GM19023 (cell line): ENCODE data around the gene GSK3A.
A peak's percentile ranks its signal among the peaks of the same experiment; 100 is the strongest.

ENCODE experiments used
- ATAC-seq: cut with Tn5 transposase; IDR thresholded peaks from one replicate; pipeline ENCODE4 v1.9.1; 2021; ENCODE audit warnings: mild to moderate bottlenecking, moderate library complexity; ENCODE audit not compliant: unreplicated experiment

GSK3A gene

DNA sequence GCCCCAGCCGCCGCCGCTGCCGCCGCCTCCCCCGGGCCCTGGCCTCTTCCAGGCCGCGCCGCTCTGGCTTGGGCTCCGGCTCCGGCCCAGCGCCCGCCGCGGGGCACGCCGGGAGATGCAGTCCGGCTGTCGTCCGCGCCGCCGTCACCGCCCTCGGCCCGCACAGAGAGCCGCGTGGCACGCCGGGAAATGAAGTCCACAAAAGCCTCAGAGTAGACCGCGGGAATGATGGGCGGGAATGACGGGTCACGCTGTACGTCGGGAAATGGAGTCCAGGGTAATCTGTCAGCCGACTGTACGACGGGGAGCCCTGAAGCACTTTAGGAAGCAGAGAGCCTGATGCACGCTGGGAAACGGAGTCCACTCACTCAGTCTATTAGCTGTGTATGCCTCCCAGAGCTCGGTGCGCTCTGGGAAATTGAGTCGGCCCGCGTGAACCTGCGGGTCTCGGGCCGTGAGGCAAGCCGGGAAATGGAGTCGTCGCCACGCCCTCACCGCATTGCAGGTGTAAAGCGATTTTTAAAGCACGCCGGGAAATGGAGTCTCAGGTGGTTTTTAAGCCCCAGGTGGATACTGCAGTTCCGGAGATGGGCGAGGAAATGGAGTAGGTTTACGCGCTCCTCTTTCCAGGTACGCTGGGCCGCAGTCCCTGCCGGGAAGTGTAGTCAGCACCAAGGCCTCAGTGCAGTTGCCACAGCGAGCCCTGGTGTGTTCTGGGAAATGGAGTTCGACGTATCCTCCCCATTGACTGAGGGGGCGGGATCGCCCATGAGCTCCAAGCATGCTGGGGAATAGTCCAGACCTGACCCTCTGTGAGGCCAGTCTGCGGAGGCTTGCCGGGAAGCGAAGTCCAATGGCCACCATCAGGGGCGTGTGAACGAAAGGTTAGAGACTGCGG is at the start of gene GSK3A:
Gene GSK3A, minus strand, starts transcription at position 91 of the 898 bp plus-strand sequence. CDS start 137 bp downstream, outside the sequence.
- peak; percentile 64 for ATAC-seq

DNA sequence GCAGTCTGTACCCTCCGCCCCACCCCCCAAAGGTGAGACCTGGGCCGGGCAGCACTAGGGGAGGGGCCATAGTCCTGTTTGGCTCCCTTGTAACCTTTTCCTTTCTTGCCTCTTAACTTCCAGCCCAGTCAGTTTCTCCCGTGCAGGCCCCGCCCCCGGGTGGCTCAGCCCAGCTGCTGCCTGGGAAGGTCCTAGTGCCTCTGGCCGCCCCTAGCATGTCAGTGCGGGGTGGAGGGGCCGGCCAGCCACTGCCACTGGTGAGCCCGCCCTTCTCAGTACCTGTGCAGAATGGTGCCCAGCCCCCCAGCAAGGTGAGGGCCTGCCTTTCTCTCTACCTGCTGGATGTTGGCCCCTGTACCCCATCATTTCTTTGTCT is 49.0 kb upstream of the GSK3A start:
- ATAC-seq = no peak

DNA sequence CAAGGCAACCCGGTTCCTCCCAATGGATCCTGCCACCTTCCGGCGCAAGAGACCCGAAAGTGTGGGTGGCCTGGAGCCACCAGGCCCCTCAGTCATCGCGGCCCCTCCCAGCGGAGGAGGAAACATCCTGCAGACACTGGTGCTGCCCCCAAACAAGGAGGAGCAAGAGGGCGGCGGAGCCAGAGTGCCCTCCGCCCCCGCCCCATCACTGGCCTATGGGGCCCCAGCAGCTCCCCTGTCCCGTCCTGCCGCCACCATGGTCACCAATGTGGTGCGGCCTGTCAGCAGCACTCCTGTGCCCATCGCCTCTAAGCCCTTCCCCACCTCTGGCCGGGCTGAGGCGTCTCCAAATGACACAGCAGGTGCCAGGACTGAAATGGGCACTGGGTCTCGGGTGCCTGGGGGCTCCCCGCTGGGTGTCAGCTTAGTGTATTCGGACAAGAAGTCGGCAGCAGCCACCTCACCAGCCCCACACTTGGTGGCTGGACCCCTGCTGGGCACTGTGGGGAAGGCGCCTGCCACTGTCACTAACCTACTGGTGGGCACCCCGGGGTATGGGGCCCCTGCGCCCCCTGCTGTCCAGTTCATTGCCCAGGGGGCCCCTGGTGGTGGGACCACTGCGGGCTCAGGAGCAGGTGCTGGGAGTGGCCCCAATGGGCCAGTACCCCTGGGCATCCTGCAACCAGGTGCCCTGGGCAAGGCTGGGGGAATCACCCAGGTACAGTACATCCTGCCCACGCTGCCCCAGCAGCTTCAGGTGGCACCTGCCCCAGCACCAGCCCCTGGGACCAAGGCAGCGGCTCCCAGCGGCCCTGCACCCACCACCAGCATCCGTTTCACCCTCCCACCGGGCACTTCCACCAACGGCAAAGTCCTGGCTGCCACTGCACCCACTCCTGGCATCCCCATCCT is 48.4 kb upstream of the GSK3A start:
- no peak for ATAC-seq

DNA sequence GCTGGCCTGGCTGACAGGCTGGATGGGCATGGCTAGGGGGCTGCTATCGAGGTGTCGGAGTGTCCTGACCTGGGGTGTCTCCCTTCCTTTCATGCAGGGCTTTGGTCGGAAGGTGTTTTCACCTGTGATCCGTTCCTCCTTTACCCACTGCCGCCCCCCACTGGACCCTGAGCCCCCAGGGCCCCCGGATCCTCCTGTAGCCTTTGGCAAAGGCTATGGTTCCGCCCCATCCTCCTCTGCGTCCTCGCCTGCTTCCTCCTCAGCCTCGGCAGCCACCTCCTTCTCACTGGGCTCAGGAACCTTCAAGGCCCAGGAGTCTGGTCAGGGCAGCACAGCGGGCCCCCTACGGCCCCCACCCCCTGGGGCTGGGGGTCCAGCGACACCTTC is 47.7 kb upstream of the GSK3A start:
- ATAC-seq = no peak

DNA sequence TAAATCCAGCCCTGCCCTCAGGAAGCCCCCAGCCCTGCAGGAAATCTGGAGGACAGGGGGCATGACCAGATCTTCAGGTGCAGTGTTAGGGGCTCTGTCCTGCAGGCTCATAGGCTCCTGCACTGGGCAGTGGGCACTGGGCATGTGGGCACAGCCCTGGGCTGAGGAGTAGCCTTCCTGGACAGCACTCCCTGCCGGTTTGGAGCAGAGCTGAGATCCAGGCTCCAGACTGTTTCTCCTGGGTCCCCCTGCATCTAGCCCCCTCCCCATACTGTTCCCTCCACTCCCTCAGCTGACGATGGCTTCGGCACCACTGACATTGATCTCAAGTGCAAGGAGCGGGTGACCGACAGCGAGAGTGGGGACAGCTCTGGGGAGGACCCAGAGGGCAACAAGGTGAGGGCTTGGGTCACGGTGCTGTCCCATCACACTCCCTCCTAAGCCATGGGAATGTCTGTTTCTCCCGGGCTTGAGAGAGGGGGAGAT is 47.2 kb upstream of the GSK3A start:
- no peak for ATAC-seq

DNA sequence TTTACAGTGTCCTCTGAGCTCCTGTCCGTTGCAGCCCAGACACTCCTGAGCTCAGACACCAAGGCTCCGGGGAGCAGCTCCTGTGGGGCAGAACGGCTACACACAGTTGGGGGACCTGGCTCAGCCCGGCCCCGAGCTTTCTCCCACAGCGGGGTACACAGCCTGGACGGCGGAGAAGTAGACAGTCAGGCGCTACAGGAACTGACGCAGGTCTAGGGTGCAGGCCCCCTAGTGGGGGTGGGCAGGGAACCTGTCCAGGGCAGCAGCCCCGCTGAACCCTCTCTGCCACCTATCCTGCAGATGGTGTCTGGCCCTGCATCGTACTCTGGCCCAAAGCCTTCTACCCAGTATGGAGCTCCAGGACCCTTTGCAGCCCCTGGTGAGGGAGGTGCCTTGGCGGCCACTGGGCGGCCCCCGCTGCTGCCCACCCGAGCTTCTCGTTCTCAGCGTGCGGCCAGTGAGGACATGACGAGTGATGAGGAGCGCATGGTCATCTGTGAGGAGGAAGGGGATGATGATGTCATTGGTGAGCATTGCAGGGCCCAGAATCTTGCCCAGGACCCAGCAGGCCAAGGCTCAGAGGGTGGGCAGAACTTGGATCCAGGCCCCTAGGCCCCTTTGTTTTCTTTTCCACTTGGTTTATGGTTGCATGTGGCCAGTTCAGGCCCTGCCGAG is 46.6 kb upstream of the GSK3A start:
- no peak for ATAC-seq

DNA sequence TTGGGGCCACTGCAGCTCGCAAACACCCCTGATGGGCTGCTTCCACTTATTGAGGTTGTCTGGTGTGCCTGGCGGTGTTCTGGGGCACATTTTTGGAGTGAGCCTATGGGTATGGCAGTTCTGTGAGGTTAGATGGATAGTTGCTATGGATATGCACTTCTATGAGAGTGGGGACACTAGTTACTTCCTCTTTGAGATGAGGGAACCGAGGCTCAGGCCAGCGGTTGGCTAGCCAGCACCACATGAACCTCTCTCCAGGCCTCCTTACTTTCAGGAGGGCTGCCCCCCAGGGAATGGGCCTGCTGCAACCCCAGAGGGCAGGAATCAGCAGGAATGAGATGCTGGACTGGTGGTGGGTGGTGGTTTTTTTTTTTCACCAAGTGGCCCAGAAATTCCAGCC is 46.0 kb upstream of the GSK3A start:
- no peak for ATAC-seq

DNA sequence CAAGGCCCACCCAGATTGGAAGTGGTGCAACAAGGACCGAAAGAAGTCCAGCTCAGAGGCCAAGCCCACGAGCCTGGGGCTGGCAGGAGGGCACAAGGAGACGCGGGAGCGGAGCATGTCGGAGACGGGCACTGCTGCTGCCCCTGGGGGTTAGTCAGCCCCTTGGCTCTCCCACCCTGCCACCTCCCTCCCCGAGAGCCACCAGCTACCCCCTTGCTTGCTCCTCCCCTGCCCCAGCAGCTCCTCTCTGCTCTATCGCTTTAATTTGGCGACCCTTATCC is 45.4 kb upstream of the GSK3A start:
- ATAC-seq = no peak

DNA sequence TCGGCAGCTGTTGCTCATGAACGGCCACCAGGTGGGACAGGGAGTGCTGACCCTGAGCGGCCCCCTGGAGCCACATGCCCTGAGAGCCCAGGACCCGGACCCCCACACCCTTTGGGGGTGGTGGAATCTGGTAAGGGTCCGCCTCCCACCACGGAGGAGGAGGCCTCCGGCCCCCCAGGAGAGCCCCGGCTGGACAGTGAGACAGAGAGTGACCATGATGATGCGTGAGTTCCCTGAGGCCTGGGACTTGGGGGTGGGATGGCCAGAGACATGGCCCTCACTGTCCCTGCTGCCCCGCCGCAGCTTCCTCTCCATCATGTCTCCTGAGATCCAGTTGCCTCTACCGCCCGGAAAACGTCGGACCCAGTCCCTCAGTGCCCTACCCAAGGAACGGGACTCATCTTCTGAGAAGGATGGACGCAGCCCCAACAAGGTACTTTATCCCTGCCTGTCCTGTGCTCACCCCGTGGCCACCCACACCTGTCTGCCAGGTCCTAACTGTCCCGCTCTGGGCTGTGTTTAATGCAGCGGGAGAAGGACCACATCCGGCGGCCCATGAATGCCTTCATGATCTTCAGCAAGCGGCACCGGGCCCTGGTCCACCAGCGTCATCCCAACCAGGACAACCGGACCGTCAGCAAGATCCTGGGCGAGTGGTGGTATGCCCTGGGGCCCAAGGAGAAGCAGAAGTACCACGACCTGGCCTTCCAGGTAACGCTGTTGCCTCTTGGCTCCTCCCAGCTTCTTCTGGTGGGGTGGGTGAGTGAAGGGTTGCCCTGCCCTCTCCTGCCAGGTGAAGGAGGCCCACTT is 44.8 kb upstream of the GSK3A start:
- no peak for ATAC-seq

DNA sequence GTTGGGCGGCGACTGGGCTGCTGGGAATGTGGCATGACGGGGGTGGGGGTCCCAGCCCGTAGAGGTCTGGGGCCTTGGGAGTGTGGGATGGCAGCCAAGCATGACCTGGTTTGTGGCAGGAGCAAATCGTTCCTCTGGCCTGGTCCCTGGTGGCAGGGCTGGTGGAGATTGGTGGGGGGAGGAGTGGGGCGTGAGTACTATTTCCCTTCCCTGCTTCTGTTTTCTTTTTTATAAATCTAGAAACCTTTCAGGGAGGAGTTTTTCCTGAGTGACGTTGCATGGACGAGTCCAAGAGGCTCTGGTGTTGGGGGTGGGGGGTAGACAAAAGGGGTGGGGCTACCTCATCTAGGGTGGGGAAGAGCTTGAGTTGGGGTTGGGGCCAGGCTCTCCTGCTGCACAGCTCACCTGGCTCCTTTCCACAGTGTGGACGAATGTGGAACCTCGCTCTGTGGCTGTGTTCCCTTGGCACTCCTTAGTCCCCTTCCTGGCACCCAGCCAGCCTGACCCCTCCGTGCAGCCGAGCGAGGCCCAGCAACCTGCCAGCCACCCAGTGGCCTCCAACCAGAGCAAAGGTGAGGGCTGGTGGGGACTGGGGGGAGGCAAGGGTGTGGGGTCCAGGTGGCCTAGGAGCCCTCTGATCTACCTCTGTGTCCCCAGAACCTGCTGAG is 44.1 kb upstream of the GSK3A start:
- ATAC-seq = no peak

DNA sequence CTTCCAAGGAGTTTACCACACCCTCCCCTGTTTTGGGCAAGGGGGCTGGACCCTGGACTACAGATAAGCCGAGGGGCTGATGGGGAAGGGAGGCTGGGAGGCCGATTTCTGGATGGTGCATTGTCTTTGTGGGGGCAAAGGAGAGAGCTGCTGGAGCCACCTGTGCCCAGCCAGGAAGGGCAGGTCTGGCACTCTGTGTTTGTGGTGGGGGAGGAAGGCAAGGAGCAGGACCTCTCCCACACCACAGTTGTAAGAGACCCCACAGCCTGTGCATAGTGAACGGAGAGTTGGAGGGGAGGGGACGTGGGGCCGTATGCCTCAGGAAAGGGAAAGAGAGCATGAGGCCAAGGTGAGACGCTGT is 43.6 kb upstream of the GSK3A start:
- no peak for ATAC-seq

DNA sequence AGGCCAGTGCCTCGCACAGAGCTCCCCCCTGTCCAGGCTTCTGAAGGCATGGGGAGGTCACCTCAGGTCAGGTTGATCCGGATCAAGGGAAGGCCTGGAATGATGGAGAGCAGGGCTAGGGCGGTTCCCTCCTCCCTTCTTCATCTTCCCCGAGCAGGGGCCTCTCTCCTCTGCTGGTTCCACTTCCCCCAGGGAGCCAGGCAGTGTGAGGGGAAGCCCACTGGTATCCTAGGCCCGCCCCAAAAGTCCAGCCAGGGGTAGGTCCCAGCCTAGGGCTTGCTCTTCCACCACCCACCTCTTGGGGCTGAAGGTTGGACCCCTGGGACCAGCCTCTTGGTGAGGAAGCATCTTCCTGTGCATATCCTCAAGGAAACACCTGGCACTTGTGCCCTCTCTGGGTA is 43.1 kb upstream of the GSK3A start:
- no peak for ATAC-seq

DNA sequence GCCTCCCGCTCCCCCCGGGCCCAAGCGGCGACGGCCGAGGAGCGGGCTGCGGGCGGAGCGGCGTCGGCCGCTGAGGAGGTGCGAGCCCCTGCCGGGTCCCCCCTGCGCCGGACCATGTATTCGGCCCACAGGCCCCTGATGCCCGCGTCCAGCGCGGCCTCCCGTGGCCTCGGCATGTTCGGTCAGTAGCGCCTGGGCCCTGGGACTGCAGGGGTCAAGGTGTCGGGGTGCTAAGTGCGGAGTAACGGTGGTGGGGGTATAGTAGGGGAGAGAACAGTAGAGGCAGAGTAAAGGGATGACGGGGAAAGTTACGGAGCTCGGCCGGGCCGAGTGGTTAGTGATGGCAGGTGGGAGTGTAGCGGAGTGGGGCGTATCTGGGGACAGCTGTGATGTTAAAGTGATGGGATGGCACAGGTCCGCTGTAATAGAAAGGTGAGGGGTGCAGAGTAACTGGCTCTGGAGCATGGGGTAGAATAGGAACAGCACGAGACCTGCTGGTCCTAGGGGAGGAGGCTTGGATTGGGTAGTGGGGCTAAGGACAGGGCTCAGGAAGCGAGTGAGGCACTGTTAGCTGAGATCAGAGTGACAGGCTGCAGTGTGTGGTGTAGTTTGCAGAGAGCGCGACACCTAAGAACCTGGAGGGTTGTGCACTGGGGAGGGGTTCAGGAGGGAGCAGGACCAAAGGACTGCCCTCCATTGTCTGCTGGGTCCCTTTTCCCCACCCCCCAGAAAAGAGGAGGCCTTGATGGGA is 42.4 kb upstream of the GSK3A start:
- ATAC-seq = no peak

DNA sequence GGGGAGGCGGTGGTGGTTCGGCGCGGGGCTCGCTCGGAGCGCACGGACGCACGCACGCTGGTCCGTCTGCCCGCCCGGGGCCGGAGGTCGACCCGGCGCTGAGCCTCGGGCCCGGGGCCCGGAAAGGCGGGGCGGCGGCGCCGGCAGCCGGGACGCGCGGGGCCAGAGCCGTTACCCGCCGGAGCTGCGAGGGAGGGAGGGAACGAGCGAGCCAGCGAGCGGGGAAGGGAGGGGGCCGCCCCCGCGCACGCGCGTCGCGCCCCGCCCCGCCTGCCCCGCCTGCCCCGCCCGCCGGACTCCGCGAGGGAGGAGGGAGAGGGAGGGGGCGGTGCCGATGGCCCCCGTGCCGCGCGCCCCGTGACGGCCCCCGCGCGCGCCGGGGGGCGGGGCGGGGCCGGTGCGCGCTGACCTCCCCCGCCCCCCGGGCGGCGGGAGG is 41.7 kb upstream of the GSK3A start:
- peak; percentile 24 for ATAC-seq

DNA sequence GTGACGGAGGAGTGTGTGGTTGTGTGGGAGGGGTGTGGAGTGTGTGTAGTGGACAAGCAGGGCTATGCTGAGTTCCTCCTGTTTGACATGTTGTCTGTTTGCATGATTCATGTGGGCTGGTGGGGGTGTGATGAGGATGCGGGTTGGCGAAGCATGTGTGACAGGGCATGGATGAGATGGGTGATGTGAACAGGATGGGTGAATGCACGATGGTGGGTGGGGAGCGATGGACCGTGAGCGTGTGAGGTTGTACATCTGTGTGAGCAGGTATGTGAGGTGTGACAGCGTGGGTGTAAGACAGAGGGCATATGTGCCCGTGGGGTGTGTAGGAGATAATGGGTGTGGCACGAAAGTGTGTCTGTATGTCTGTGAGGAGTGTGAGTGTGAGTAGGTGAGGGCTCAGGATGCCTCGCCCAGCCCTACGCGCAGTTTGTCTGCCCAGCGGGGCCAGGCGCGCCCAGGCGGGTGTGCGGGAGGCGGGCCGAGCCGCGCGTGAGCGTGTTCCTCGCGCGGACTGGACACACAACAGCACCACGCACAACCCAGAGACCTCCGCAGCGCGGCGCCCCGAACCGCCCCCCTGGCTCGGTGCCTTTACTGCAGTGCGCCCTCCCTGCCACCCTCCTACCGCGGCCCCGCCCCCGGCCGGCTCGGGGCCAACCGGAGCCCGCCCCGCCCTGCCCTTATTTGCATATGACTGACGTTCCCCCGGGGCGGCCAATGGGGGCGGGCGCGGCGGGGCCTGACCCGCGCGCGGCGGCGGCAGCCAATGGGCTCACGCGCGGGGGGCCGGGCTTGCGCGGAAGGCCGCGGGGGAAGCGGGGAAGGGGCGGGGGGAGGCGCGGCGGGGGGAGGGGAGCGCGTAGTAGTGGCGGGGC is 41.0 kb upstream of the GSK3A start:
- ATAC-seq = peak; percentile 49

DNA sequence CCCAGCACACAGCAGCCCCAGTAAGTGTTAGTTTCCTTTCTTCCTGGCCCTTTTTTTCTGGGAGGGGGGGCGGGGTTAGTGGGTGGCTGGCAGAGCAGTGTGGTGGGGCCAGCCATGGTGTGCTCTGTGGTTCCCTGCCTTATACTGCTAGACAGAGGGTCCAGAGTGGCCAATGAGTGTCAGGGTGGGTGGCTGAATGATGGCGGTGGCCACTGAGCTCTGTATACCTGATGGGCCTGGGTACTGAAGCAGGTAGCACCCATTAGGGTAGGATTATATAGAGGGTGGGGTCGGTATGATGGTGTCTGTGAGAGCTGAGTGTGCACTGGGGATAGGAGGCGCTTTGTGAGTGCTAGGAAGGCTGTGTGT is 40.4 kb upstream of the GSK3A start:
- ATAC-seq = no peak

DNA sequence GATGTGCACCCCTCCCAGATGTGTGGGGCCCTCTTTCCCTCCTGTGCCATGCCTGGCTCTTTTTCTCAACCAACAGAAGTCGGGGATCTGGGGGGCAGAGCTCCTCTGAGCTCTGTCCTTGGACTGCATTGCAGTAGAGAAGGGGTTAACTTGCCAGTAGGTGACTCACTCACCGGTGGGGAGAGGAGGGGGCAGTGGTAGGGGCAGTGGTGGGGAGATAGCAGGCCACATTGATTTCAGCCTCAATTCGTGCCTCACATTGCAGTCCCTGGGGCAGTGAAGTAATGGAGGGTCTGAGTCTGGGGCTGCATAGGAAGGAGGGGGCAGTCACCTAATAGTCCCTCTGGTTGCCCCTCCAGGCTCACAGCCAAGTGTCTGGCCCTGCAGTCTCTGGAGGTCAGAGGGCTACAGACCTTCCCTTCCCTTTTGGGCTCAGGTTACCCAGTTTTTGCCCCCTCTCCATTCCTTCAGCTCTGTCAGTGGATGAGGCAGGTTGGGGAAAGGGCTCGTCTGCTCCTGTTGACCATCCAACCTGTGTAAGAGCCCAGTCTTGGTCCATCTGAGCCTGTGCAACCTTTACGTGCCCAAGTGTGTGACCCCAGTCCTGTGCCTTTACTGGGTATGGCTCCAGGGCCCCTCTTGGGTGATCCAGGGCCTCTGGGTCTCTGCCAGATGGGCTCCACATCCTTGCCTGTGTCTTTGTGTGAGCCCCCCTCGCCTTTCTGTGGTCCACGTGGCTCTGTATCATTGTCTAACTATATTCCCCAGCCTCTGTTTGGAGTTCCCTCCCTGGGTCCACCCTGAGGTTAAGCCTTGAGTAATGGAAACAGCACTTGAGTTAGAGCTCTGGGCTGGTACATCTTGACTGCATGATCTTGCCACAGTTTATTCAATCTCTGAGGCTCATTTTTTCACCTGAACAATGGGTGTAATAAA is 39.7 kb upstream of the GSK3A start:
- no peak for ATAC-seq
